ENCODE measurements around the gene NCAM2.

NCAM2 gene

GRCh38 chr21:21076051-21076450 is 77.8 kb downstream of the NCAM2 start:
- CTCF ChIA-PET = interaction anchor here (0.6 to 0.7 kb wide), 2 partner anchors 471 to 1499 kb away, joined by 3 read pairs; no protein-coding TSS in a partner anchor
- POLR2A ChIA-PET = no interaction called here
- no peaks in the 10 kb centered on the region for H3K36me3 ChIP-seq (ENCODE audit: control insufficient read depth in 2 of 2, insufficient read depth in 1 of 2, low read length in 2 of 2)
- TF ChIP-seq SCRT2 (tag by site-specific recombination; IDR thresholded peaks at IDR 0.05) (no peak), ZNF549 (tag by site-specific recombination; IDR thresholded peaks at IDR 0.05) (no peak), ZNF132 (tag by site-specific recombination; IDR thresholded peaks at IDR 0.05; ENCODE audit: borderline replicate concordance) (no peak), ZNF221 (tag by site-specific recombination; IDR thresholded peaks at IDR 0.05; ENCODE audit: borderline replicate concordance) (no peak), ZFP69B (tag by site-specific recombination; IDR thresholded peaks at IDR 0.05) (no peak), BCL11A (tag by site-specific recombination; IDR thresholded peaks at IDR 0.05; ENCODE audit: low read depth) (no peak)
- H3K9me3 ChIP-seq (ENCODE audit: control insufficient read depth, insufficient read depth, low read depth, low read length) = no peaks in the 10 kb centered on the region
- no peaks in the 10 kb centered on the region for H3K4me1 ChIP-seq (ENCODE audit: control insufficient read depth, insufficient read depth, low read length)
- H3K27ac ChIP-seq (ENCODE audit: extremely low read depth, low read depth, low read length) = no peak overlapping the region
- H3K4me3 ChIP-seq (ENCODE audit: low read depth, low read length) = no peak overlapping the region

- Histone ChIP-seq H3K4me1 (ENCODE audit: control insufficient read depth, insufficient read depth, low read length) (no peaks in the 10 kb centered on the region), H3K27ac (ENCODE audit: extremely low read depth, low read depth, low read length) (no peak overlapping the region), H3K9me3 (ENCODE audit: control insufficient read depth, insufficient read depth, low read depth, low read length) (no peaks in the 10 kb centered on the region), H3K4me3 (ENCODE audit: low read depth, low read length) (no peak overlapping the region), H3K36me3 (ENCODE audit: control insufficient read depth in 2 of 2, insufficient read depth in 1 of 2, low read length in 2 of 2) (no peaks in the 10 kb centered on the region)
- ChIA-PET POLR2A (no interaction called here), CTCF (interaction anchor here (0.6 to 0.7 kb wide), 2 partner anchors 470 to 1498 kb away, joined by 3 read pairs; no protein-coding TSS in a partner anchor)
- TF ChIP-seq ZNF292 (tag by site-specific recombination; IDR thresholded peaks at IDR 0.05; ENCODE audit: borderline replicate concordance, low read depth) = no peak
- no peak for TF ChIP-seq KLF10 (tag by site-specific recombination; IDR thresholded peaks at IDR 0.05)
- TF ChIP-seq ZFHX2 (tag by site-specific recombination; conservative IDR thresholded peaks at IDR 0.05) = no peak
- no peak for TF ChIP-seq KLF8 (tag by site-specific recombination; IDR thresholded peaks at IDR 0.05)
- TF ChIP-seq ZNF561 (tag by site-specific recombination; IDR thresholded peaks at IDR 0.05; ENCODE audit: borderline replicate concordance) = no peak
- no peak for TF ChIP-seq ZNF707 (tag by site-specific recombination; IDR thresholded peaks at IDR 0.05)
- no peak for TF ChIP-seq ZSCAN23 (tag by site-specific recombination; IDR thresholded peaks at IDR 0.05)
These were observed 78.3 kb downstream of the NCAM2 start for GRCh38 chr21:21076491-21076890.

- ChIA-PET POLR2A (no interaction called here), CTCF (no interaction called here)
- Histone ChIP-seq H3K27ac (ENCODE audit: extremely low read depth, low read depth, low read length) (no peak overlapping the region), H3K4me3 (ENCODE audit: low read depth, low read length) (no peak overlapping the region), H3K9me3 (ENCODE audit: control insufficient read depth, insufficient read depth, low read depth, low read length) (no peaks in the 10 kb centered on the region), H3K36me3 (ENCODE audit: control insufficient read depth in 2 of 2, insufficient read depth in 1 of 2, low read length in 2 of 2) (no peaks in the 10 kb centered on the region), H3K4me1 (ENCODE audit: control insufficient read depth, insufficient read depth, low read length) (no peaks in the 10 kb centered on the region)
- TF ChIP-seq ZNF423 (tag by site-specific recombination; IDR thresholded peaks at IDR 0.05) (no peak), IKZF3 (tag by site-specific recombination; IDR thresholded peaks at IDR 0.05) (no peak)
These were observed 81.4 kb downstream of the NCAM2 start for GRCh38 chr21:21079646-21080045.

GRCh38 chr21:21084179-21084578 is 86.0 kb downstream of the NCAM2 start:
- no peaks in the 10 kb centered on the region for H3K9me3 ChIP-seq (ENCODE audit: control insufficient read depth, insufficient read depth, low read depth, low read length)
- no peak overlapping the region for H3K4me3 ChIP-seq (ENCODE audit: low read depth, low read length)
- H3K27ac ChIP-seq (ENCODE audit: extremely low read depth, low read depth, low read length) = no peak overlapping the region
- no peaks in the 10 kb centered on the region for H3K36me3 ChIP-seq (ENCODE audit: control insufficient read depth in 2 of 2, insufficient read depth in 1 of 2, low read length in 2 of 2)
- no peak for TF ChIP-seq YY2 (tag by site-specific recombination; IDR thresholded peaks at IDR 0.05)
- CTCF ChIA-PET = no interaction called here
- POLR2A ChIA-PET = no interaction called here
- no peaks in the 10 kb centered on the region for H3K4me1 ChIP-seq (ENCODE audit: control insufficient read depth, insufficient read depth, low read length)

GRCh38 chr21:21085206-21085605 is 87.0 kb downstream of the NCAM2 start:
- ChIA-PET CTCF (no interaction called here), POLR2A (no interaction called here)
- H3K27ac ChIP-seq (ENCODE audit: extremely low read depth, low read depth, low read length) = no peak overlapping the region
- H3K36me3 ChIP-seq (ENCODE audit: control insufficient read depth in 2 of 2, insufficient read depth in 1 of 2, low read length in 2 of 2) = no peaks in the 10 kb centered on the region
- no peak overlapping the region for H3K4me3 ChIP-seq (ENCODE audit: low read depth, low read length)
- no peaks in the 10 kb centered on the region for H3K4me1 ChIP-seq (ENCODE audit: control insufficient read depth, insufficient read depth, low read length)
- no peaks in the 10 kb centered on the region for H3K9me3 ChIP-seq (ENCODE audit: control insufficient read depth, insufficient read depth, low read depth, low read length)
- no peak for TF ChIP-seq ZNF214 (tag by site-specific recombination; IDR thresholded peaks at IDR 0.05; ENCODE audit: borderline replicate concordance)
- no peak for TF ChIP-seq ZNF747 (tag by site-specific recombination; IDR thresholded peaks at IDR 0.05)
- TF ChIP-seq REPIN1 (tag by site-specific recombination; IDR thresholded peaks at IDR 0.05; ENCODE audit: low read depth) = no peak
- no peak for TF ChIP-seq ZNF324 (tag by site-specific recombination; IDR thresholded peaks at IDR 0.05)
- no peak for TF ChIP-seq ZBTB49 (tag by site-specific recombination; IDR thresholded peaks at IDR 0.05; ENCODE audit: low read depth)
- no peak for TF ChIP-seq INSM2 (tag by site-specific recombination; IDR thresholded peaks at IDR 0.05)
